Measurements from ENCODE around the gene IFFO2. TPM values are rescaled to one million over a fixed set of nuclear protein-coding genes. Genes with fewer than 3 reads are reported as not detected.

IFFO2 gene
- total and polyA plus RNA-seq, 4 donors = 0.88 to 7.4 (median 3.0) TPM

DNA sequence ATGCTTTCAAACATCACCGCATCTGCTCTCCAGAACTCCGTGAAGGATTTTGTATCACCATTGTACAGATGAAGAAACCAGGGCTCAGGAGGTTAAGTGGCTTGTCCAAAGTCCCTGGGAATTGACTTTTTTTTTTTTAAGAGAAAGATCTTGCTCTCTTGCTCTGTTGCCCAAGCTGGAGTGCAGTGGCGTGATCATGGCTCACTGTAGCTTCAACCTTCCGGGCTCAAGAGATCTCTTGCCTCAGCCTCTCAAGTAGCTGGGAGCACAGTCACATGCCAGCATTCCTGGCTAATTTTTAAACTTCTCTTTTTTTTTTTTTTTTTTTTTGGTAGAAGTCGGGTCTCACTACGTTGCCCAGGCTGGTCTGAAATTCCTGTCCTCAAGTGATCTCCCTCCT lies 90.2 kb downstream of the IFFO2 start:
- Histone ChIP-seq H3K4me1 (ENCODE audit: control insufficient read depth in 4 of 4, insufficient read depth in 4 of 4, low read length in 3 of 4) (no peaks in the 10 kb centered on the region), H3K36me3 (ENCODE audit: control insufficient read depth in 4 of 4, insufficient read depth in 3 of 4, low read depth in 1 of 4, low read length in 3 of 4) (no peaks in the 10 kb centered on the region), H3K9me3 (ENCODE audit: control insufficient read depth in 4 of 4, low read length in 3 of 4) (no peaks in the 10 kb centered on the region), H3K9ac (ENCODE audit: low read depth in 1 of 2, low read length in 2 of 2) (no peak overlapping the region), H3K27ac (ENCODE audit: low read depth in 1 of 2, low read length in 2 of 2) (no peak overlapping the region), H3K4me3 (ENCODE audit: low read depth in 1 of 3, low read length in 3 of 3) (no peak overlapping the region), H3K27me3 (ENCODE audit: control insufficient read depth in 4 of 4, insufficient read depth in 4 of 4, low read length in 3 of 4) (no peaks in the 10 kb centered on the region)
- TF ChIP-seq FOXA2 (IDR thresholded peaks at IDR 0.05) = no peak
- no peak for TF ChIP-seq YY1 (IDR thresholded peaks at IDR 0.05)
- TF ChIP-seq, protein P1, sequence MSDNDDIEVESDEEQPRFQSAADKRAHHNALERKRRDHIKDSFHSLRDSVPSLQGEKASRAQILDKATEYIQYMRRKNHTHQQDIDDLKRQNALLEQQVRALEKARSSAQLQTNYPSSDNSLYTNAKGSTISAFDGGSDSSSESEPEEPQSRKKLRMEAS (IDR thresholded peaks at IDR 0.05) = no peak
- no peak for DNase-seq (ENCODE audit: low spot score)
- 77% methylated on average over 6 of the region's 6 CpGs for WGBS

DNA sequence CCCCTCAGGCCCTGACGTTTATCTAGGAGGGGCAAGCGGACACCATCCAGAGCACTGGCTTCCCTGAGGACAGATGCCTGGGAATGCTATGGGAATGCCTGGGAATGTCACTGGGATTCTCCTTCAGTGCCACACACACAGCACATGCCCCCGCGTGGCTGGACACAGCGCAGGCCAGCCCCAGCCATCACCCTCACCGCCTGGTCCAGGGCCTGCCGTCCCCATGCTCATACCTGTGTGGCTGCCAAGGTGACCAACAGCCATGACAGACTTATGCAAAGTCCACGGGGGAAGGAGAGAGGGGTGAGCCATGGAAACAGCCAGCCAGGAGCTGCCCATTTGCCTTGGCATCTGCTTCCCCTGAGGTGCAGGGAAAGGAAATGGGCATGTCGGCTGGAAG lies 91.3 kb downstream of the IFFO2 start:
- no peak overlapping the region for H3K9ac ChIP-seq (ENCODE audit: low read depth in 1 of 2, low read length in 2 of 2)
- H3K9me3 ChIP-seq (ENCODE audit: control insufficient read depth in 4 of 4, low read length in 3 of 4) = no peaks in the 10 kb centered on the region
- no peak overlapping the region for H3K27ac ChIP-seq (ENCODE audit: low read depth in 1 of 2, low read length in 2 of 2)
- no peaks in the 10 kb centered on the region for H3K36me3 ChIP-seq (ENCODE audit: control insufficient read depth in 4 of 4, insufficient read depth in 3 of 4, low read depth in 1 of 4, low read length in 3 of 4)
- no peak overlapping the region for H3K4me3 ChIP-seq (ENCODE audit: low read depth in 1 of 3, low read length in 3 of 3)
- DNase-seq (ENCODE audit: low spot score) = no peak
- no peaks in the 10 kb centered on the region for H3K4me1 ChIP-seq (ENCODE audit: control insufficient read depth in 4 of 4, insufficient read depth in 4 of 4, low read length in 3 of 4)
- no peaks in the 10 kb centered on the region for H3K27me3 ChIP-seq (ENCODE audit: control insufficient read depth in 4 of 4, insufficient read depth in 4 of 4, low read length in 3 of 4)
- TF ChIP-seq HNF4A (conservative IDR thresholded peaks at IDR 0.05) (no peak), RXRA (IDR thresholded peaks at IDR 0.05) (no peak)
- WGBS = 80% methylated on average over 9 of the region's 9 CpGs

DNA sequence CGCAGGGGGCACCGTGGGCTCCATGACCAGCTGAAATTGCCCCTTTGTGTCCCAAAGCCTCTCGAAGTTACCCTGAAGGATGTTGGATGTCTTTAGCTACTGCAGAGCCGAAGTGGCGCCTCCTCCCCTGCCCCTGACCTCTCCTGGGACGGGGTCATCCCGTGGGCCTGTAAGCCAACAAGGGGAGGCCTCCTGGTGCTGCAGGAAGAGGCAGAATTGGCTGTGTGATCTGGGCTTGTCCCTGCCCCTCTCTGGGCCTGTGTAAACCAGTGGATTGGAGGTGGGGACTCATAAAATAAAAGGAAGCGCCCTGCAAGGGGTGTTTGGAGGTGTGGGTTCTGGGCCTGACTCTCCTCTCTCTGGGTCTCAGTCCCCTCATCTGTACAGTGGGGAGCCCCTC lies 94.9 kb downstream of the IFFO2 start:
- Histone ChIP-seq H3K9me3 (ENCODE audit: control insufficient read depth in 4 of 4, low read length in 3 of 4) (no peaks in the 10 kb centered on the region), H3K4me1 (ENCODE audit: control insufficient read depth in 4 of 4, insufficient read depth in 4 of 4, low read length in 3 of 4) (no peaks in the 10 kb centered on the region), H3K9ac (ENCODE audit: low read depth in 1 of 2, low read length in 2 of 2) (no peak overlapping the region), H3K4me3 (ENCODE audit: low read depth in 1 of 3, low read length in 3 of 3) (no peak overlapping the region), H3K36me3 (ENCODE audit: control insufficient read depth in 4 of 4, insufficient read depth in 3 of 4, low read depth in 1 of 4, low read length in 3 of 4) (no peaks in the 10 kb centered on the region), H3K27me3 (ENCODE audit: control insufficient read depth in 4 of 4, insufficient read depth in 4 of 4, low read length in 3 of 4) (no peaks in the 10 kb centered on the region), H3K27ac (ENCODE audit: low read depth in 1 of 2, low read length in 2 of 2) (no peak overlapping the region)
- TF ChIP-seq, protein P2, sequence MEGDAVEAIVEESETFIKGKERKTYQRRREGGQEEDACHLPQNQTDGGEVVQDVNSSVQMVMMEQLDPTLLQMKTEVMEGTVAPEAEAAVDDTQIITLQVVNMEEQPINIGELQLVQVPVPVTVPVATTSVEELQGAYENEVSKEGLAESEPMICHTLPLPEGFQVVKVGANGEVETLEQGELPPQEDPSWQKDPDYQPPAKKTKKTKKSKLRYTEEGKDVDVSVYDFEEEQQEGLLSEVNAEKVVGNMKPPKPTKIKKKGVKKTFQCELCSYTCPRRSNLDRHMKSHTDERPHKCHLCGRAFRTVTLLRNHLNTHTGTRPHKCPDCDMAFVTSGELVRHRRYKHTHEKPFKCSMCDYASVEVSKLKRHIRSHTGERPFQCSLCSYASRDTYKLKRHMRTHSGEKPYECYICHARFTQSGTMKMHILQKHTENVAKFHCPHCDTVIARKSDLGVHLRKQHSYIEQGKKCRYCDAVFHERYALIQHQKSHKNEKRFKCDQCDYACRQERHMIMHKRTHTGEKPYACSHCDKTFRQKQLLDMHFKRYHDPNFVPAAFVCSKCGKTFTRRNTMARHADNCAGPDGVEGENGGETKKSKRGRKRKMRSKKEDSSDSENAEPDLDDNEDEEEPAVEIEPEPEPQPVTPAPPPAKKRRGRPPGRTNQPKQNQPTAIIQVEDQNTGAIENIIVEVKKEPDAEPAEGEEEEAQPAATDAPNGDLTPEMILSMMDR (IDR thresholded peaks at IDR 0.05; ENCODE audit: low read depth, low read length, missing input control) = no peak
- TF ChIP-seq HNF4A (conservative IDR thresholded peaks at IDR 0.05) (no peak), NR2F2 (IDR thresholded peaks at IDR 0.05) (no peak), FOXA2 (IDR thresholded peaks at IDR 0.05) (no peak), HNF4G (IDR thresholded peaks at IDR 0.05) (no peak), JUND (IDR thresholded peaks at IDR 0.05) (no peak), RAD21 (IDR thresholded peaks at IDR 0.05) (no peak), RXRA (IDR thresholded peaks at IDR 0.05) (no peak), EGR1 (IDR thresholded peaks at IDR 0.05; ENCODE audit: low read depth in 2 of 2) (no peak)
- TF ChIP-seq, protein P1 (IDR thresholded peaks at IDR 0.05) = no peak
- TF ChIP-seq, protein P3, sequence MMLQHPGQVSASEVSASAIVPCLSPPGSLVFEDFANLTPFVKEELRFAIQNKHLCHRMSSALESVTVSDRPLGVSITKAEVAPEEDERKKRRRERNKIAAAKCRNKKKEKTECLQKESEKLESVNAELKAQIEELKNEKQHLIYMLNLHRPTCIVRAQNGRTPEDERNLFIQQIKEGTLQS (IDR thresholded peaks at IDR 0.05) = no peak
- no peak for DNase-seq (ENCODE audit: low spot score)
- 78% methylated on average over 8 of the region's 8 CpGs for WGBS

DNA sequence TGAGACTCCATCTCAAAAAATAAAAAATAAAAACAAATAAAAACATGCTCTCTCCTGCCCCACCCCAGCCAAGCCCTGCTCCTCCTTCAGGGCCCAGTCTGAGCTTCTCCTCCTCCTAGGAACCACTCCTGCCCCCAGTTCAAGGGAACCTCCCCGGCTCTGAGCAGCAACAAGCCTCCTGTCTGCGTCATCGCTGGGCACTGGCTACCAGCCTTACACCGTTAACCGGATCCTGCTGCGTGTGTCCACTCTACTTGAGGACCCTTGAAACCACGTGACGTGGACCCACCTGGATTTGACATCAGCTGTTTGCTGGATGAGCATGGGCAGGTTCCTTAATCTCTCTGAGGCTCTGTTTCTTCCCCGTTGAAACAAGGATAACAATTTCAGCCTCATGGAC lies 95.4 kb downstream of the IFFO2 start:
- Histone ChIP-seq H3K9ac (ENCODE audit: low read depth in 1 of 2, low read length in 2 of 2) (no peak overlapping the region), H3K36me3 (ENCODE audit: control insufficient read depth in 4 of 4, insufficient read depth in 3 of 4, low read depth in 1 of 4, low read length in 3 of 4) (no peaks in the 10 kb centered on the region), H3K4me3 (ENCODE audit: low read depth in 1 of 3, low read length in 3 of 3) (no peak overlapping the region), H3K27ac (ENCODE audit: low read depth in 1 of 2, low read length in 2 of 2) (no peak overlapping the region), H3K9me3 (ENCODE audit: control insufficient read depth in 4 of 4, low read length in 3 of 4) (no peaks in the 10 kb centered on the region), H3K4me1 (ENCODE audit: control insufficient read depth in 4 of 4, insufficient read depth in 4 of 4, low read length in 3 of 4) (no peaks in the 10 kb centered on the region), H3K27me3 (ENCODE audit: control insufficient read depth in 4 of 4, insufficient read depth in 4 of 4, low read length in 3 of 4) (no peaks in the 10 kb centered on the region)
- WGBS = 82% methylated on average over 9 of the region's 9 CpGs
- DNase-seq (ENCODE audit: low spot score) = no peak
- TF ChIP-seq JUND (IDR thresholded peaks at IDR 0.05) = no peak
- no peak for TF ChIP-seq SP1 (IDR thresholded peaks at IDR 0.05)
- TF ChIP-seq, protein P4, sequence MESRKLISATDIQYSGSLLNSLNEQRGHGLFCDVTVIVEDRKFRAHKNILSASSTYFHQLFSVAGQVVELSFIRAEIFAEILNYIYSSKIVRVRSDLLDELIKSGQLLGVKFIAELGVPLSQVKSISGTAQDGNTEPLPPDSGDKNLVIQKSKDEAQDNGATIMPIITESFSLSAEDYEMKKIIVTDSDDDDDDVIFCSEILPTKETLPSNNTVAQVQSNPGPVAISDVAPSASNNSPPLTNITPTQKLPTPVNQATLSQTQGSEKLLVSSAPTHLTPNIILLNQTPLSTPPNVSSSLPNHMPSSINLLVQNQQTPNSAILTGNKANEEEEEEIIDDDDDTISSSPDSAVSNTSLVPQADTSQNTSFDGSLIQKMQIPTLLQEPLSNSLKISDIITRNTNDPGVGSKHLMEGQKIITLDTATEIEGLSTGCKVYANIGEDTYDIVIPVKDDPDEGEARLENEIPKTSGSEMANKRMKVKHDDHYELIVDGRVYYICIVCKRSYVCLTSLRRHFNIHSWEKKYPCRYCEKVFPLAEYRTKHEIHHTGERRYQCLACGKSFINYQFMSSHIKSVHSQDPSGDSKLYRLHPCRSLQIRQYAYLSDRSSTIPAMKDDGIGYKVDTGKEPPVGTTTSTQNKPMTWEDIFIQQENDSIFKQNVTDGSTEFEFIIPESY (IDR thresholded peaks at IDR 0.05) = no peak
- TF ChIP-seq TAF1 (conservative IDR thresholded peaks at IDR 0.05) = no peak
- no peak for TF ChIP-seq HNF4A (conservative IDR thresholded peaks at IDR 0.05)
- TF ChIP-seq, protein P2 (IDR thresholded peaks at IDR 0.05; ENCODE audit: low read depth, low read length, missing input control) = no peak
- no peak for TF ChIP-seq FOXA1 (IDR thresholded peaks at IDR 0.05)
- no peak for TF ChIP-seq HNF4G (IDR thresholded peaks at IDR 0.05)

Measured in liver (tissue), 9 donors.